ENCODE data around the gene STOML1. TPM values are rescaled to one million over a fixed set of nuclear protein-coding genes. Genes with fewer than 3 reads are reported as not detected.

Gene STOML1
- total and polyA plus RNA-seq, 10 donors = 8.2 to 15.2 (median 10.0) TPM

DNA sequence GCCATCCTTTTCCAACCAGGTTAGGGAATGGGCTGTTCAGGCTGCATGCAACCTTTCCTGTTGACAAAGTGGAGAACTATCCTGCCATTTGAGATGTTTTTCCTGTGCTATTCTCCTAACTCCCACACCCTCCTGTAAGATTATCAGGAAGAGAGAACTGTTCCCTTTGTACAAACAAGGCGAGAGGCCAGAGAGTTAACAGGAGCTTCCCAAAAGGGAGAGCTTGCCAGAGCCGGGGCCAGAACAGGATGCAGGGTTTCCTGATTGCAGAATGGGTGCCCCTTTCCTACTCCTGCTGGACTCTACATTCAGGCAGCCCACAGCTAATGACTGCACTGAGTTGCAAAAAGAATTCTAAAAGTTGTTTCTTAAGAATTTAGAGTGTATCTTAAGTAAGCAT lies 19.5 kb upstream of the STOML1 start:
- Histone ChIP-seq H3K27me3 (replicated peaks in 1 of 7) (no peaks in the 10 kb centered on the region), H3K27ac (peak overlapping the region; percentile 48 to 86 (median 76)), H3K4me1 (peaks cover 37 to 98% (median 72%) of the 10 kb centered on the region in 6 donors), H3K36me3 (peaks cover 0 to 68% (median 10%) of the 10 kb centered on the region in 6 donors), H3K9me3 (peaks cover 0 to 7% (median 0%) of the 10 kb centered on the region in 8 donors), H3K4me3 (peak overlapping the region in 1 of 8 donors; percentile 15)
- no peak for DNase-seq
- intact Hi-C loops (cut with DNase I; ENCODE audit: low total_unique reads) = no loop called here
- WGBS, 5 donors = 21 to 37% (median 30%) methylated on average over 2 of the region's 2 CpGs
- TF ChIP-seq, protein P1, sequence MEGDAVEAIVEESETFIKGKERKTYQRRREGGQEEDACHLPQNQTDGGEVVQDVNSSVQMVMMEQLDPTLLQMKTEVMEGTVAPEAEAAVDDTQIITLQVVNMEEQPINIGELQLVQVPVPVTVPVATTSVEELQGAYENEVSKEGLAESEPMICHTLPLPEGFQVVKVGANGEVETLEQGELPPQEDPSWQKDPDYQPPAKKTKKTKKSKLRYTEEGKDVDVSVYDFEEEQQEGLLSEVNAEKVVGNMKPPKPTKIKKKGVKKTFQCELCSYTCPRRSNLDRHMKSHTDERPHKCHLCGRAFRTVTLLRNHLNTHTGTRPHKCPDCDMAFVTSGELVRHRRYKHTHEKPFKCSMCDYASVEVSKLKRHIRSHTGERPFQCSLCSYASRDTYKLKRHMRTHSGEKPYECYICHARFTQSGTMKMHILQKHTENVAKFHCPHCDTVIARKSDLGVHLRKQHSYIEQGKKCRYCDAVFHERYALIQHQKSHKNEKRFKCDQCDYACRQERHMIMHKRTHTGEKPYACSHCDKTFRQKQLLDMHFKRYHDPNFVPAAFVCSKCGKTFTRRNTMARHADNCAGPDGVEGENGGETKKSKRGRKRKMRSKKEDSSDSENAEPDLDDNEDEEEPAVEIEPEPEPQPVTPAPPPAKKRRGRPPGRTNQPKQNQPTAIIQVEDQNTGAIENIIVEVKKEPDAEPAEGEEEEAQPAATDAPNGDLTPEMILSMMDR (IDR thresholded peaks at IDR 0.05 in 8 of 11, conservative IDR thresholded peaks at IDR 0.05 in 3 of 11) = no peak
- TF ChIP-seq POLR2AphosphoS5 (IDR thresholded peaks at IDR 0.05) = peak in 1 of 3 donors; percentile 69

DNA sequence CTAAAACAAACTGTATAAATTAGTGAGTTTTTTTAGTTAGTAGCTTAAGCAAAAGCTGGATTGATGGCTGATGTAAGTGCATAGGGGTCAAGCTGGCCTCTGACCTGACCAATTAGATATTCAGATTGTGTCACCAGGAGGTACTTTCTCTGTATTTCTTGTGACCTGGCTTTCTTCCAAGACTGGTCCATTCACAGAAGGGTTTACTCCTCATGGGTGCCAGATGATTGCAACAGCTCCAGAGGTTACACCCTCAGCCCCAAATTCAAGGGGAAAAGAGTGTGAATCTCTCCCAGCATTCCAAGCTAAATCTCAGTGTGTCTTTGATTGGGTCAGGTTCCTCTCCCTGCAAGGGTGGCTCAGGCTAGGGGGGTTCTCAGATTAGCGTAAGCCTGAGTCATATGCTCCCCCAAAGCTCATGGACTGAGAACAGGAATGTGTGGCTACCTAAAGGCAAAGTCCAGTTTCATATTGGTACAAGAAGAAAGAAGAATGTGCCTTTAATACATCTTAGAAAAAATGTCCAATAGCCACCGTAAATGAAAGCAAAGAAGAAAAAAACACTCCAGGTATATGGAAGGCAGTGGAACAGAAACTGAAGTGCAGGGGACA lies 18.9 kb upstream of the STOML1 start:
- intact Hi-C loops (cut with DNase I; ENCODE audit: low total_unique reads) = no loop called here
- 46 to 70% (median 55%) methylated on average over 2 of the region's 2 CpGs for WGBS, 5 donors
- H3K9me3 ChIP-seq = peaks cover 0 to 7% (median 0%) of the 10 kb centered on the region in 8 donors
- H3K27me3 ChIP-seq (replicated peaks in 1 of 7) = no peaks in the 10 kb centered on the region
- H3K4me3 ChIP-seq = peak overlapping the region in 1 of 8 donors; percentile 15
- no peak for TF ChIP-seq POLR2AphosphoS5 (IDR thresholded peaks at IDR 0.05)
- TF ChIP-seq, protein P1 (IDR thresholded peaks at IDR 0.05 in 8 of 11, conservative IDR thresholded peaks at IDR 0.05 in 3 of 11) = no peak
- TF ChIP-seq POLR2A (IDR thresholded peaks at IDR 0.05) = no peak
- DNase-seq = no peak
- peaks cover 0 to 73% (median 9%) of the 10 kb centered on the region in 6 donors for H3K36me3 ChIP-seq
- H3K4me1 ChIP-seq = peaks cover 40 to 99% (median 77%) of the 10 kb centered on the region in 6 donors
- H3K27ac ChIP-seq = peak overlapping the region; percentile 48 to 86 (median 76)

- H3K4me3 ChIP-seq = no peak overlapping the region
- H3K4me1 ChIP-seq = peaks cover 40 to 100% (median 84%) of the 10 kb centered on the region in 6 donors
- peak overlapping the region in 4 of 8 donors; percentile 62 to 86 (median 82) for H3K27ac ChIP-seq
- intact Hi-C loops (cut with DNase I; ENCODE audit: low total_unique reads) = no loop called here
- H3K36me3 ChIP-seq = peaks cover 0 to 74% (median 17%) of the 10 kb centered on the region in 6 donors
- H3K27me3 ChIP-seq (replicated peaks in 1 of 7) = no peaks in the 10 kb centered on the region
- H3K9me3 ChIP-seq = peaks cover 0 to 10% (median 0%) of the 10 kb centered on the region in 8 donors
- TF ChIP-seq, protein P1 (IDR thresholded peaks at IDR 0.05 in 8 of 11, conservative IDR thresholded peaks at IDR 0.05 in 3 of 11) = no peak
- no peak for TF ChIP-seq POLR2AphosphoS5 (IDR thresholded peaks at IDR 0.05)
- TF ChIP-seq POLR2A (IDR thresholded peaks at IDR 0.05) = no peak
- 88 to 96% (median 93%) methylated on average over 3 of the region's 3 CpGs for WGBS, 5 donors
- DNase-seq = no peak
These were observed 16.8 kb upstream of the STOML1 start for GRCh38 chr15:74008901-74009300.

DNA sequence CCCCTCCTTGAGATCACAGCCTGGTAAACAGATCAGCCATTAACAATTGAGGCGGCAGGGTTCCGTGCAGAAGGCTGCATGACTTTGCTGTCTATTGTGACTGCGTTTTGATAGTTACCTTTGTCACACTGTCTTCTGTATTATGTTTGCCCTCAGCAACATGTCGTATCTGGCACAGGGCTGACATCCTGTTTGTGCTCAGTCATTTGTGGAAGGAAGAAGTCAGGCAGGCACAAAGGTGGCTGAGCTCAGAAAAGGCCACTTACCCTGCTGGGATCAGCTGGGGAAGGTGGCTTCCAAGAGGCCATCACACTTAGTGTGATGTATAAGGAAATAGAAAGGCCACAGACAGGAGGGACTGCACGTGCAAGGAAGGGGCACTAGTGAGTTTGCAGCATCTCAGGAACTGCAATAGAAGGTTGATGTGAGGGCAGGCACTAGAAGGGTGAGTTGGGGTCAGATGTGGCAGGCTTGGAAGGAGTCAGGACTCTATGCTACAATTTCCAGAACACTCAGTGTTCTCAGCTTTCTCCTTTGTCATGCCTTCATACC lies 15.8 kb upstream of the STOML1 start:
- DNase-seq = no peak
- Histone ChIP-seq H3K36me3 (peaks cover 0 to 74% (median 25%) of the 10 kb centered on the region in 6 donors), H3K9me3 (peaks cover 0 to 15% (median 0%) of the 10 kb centered on the region in 8 donors), H3K4me3 (peak overlapping the region in 1 of 8 donors; percentile 11), H3K4me1 (peaks cover 40 to 98% (median 90%) of the 10 kb centered on the region in 6 donors), H3K27me3 (replicated peaks in 1 of 7) (no peaks in the 10 kb centered on the region), H3K27ac (peak overlapping the region in 7 of 8 donors; percentile 58 to 86 (median 72))
- WGBS, 5 donors = 13 to 29% (median 21%) methylated on average over 5 of the region's 5 CpGs
- intact Hi-C loops (cut with DNase I; ENCODE audit: low total_unique reads) = no loop called here
- TF ChIP-seq POLR2AphosphoS5 (IDR thresholded peaks at IDR 0.05) (peak in 2 of 3 donors; percentile 18 to 65), POLR2A (IDR thresholded peaks at IDR 0.05) (no peak)
- TF ChIP-seq, protein P1 (IDR thresholded peaks at IDR 0.05 in 8 of 11, conservative IDR thresholded peaks at IDR 0.05 in 3 of 11) = no peak

All from spleen (tissue), 11 donors.